Jurkat, Clone E6-1 (cell line): ENCODE results near the gene NTRK2.

Experiments
- DNase-seq: peaks from one replicate; pipeline ENCODE4 v3.0.0-alpha.2; 2011; ENCODE audit warnings: low read depth, low spot score
- H3K4me3 ChIP-seq: 2 replicates; pipeline ENCODE4 v1.5.1; 2011; ENCODE audit warnings: mild to moderate bottlenecking, low read length, control low read depth, moderate library complexity

NTRK2 gene

GRCh38 chr9:84831377-84831776, 161.8 kb downstream of the NTRK2 start:
- H3K4me3 ChIP-seq, result no peak overlapping the region
- DNase-seq, result no peak

GRCh38 chr9:84832453-84832852, 162.9 kb downstream of the NTRK2 start:
- H3K4me3 ChIP-seq, result no peak overlapping the region
- DNase-seq, result peak; percentile 10

GRCh38 chr9:84834426-84834825, 164.9 kb downstream of the NTRK2 start:
- H3K4me3 ChIP-seq, result no peak overlapping the region
- no peak for DNase-seq

- DNase-seq, result no peak
Measured at GRCh38 chr9:84835745-84836144, 166.2 kb downstream of the NTRK2 start.

GRCh38 chr9:84838879-84839278, 169.3 kb downstream of the NTRK2 start:
- no peak for DNase-seq
- H3K4me3 ChIP-seq, result no peak overlapping the region

More at GRCh38 chr9:84835745-84836144, 166.2 kb downstream of the NTRK2 start:
- H3K4me3 ChIP-seq, result no peak overlapping the region

- no peak overlapping the region for H3K4me3 ChIP-seq
- no peak for DNase-seq
Measured at GRCh38 chr9:84839541-84839940, 170.0 kb downstream of the NTRK2 start.

GRCh38 chr9:84841931-84842330, 172.4 kb downstream of the NTRK2 start:
- DNase-seq, result no peak
- H3K4me3 ChIP-seq, result no peak overlapping the region

GRCh38 chr9:84843175-84843824, 173.8 kb downstream of the NTRK2 start:
- DNase-seq, result no peak
- H3K4me3 ChIP-seq, result no peak overlapping the region

- DNase-seq, result no peak
- H3K4me3 ChIP-seq, result no peak overlapping the region
Measured at GRCh38 chr9:84845956-84846900, 176.7 kb downstream of the NTRK2 start.

- DNase-seq, result no peak
- no peak overlapping the region for H3K4me3 ChIP-seq
Measured at GRCh38 chr9:84846906-84847305, 177.4 kb downstream of the NTRK2 start.

GRCh38 chr9:84849049-84849448, 179.5 kb downstream of the NTRK2 start:
- no peak overlapping the region for H3K4me3 ChIP-seq
- DNase-seq, result no peak

- H3K4me3 ChIP-seq, result no peak overlapping the region
- no peak for DNase-seq
Measured at GRCh38 chr9:84850830-84851392, 181.4 kb downstream of the NTRK2 start.

GRCh38 chr9:84851935-84852585, 182.5 kb downstream of the NTRK2 start:
- DNase-seq, result no peak
- no peak overlapping the region for H3K4me3 ChIP-seq

- no peak for DNase-seq
Measured at GRCh38 chr9:84852617-84853301, 183.2 kb downstream of the NTRK2 start.

GRCh38 chr9:84856181-84856632, 186.7 kb downstream of the NTRK2 start:
- no peak for DNase-seq
- no peak overlapping the region for H3K4me3 ChIP-seq

More at GRCh38 chr9:84852617-84853301, 183.2 kb downstream of the NTRK2 start:
- H3K4me3 ChIP-seq, result no peak overlapping the region

GRCh38 chr9:84857211-84857610, 187.7 kb downstream of the NTRK2 start:
- H3K4me3 ChIP-seq, result no peak overlapping the region
- DNase-seq, result no peak

- H3K4me3 ChIP-seq, result no peak overlapping the region
Measured at GRCh38 chr9:84858364-84858763, 188.8 kb downstream of the NTRK2 start.

GRCh38 chr9:84860249-84861115, 191.0 kb downstream of the NTRK2 start:
- no peak overlapping the region for H3K4me3 ChIP-seq
- DNase-seq, result no peak

More at GRCh38 chr9:84858364-84858763, 188.8 kb downstream of the NTRK2 start:
- DNase-seq, result no peak
